Skeletal muscle tissue (tissue), 4 donors: ENCODE results near the gene AGPS. TPM values are rescaled to one million over a fixed set of nuclear protein-coding genes. Genes with fewer than 3 reads are reported as not detected.

Experiments used
- H3K27ac ChIP-seq: one replicate; pipeline ENCODE4 v1.7.0; 2013; ENCODE audit warnings: mild to moderate bottlenecking, low read depth, low read length, inconsistent platforms
- H3K27me3 ChIP-seq, 3 donors: one replicate each; pipeline ENCODE4 v1.7.0; 2013; ENCODE audit warnings: low read length in 3 of 3; ENCODE audit not compliant: control insufficient read depth in 3 of 3, insufficient read depth in 3 of 3
- H3K36me3 ChIP-seq, 3 donors: one replicate each; pipeline ENCODE4 v1.7.0; 2013; ENCODE audit warnings: low read length in 3 of 3; ENCODE audit not compliant: control insufficient read depth in 3 of 3, insufficient read depth in 3 of 3
- H3K4me1 ChIP-seq, 3 donors: one replicate each; pipeline ENCODE4 v1.7.0; 2013; ENCODE audit warnings: low read length in 3 of 3, mild to moderate bottlenecking in 3 of 3; ENCODE audit not compliant: control insufficient read depth in 3 of 3, insufficient read depth in 3 of 3
- H3K4me3 ChIP-seq, 3 donors: one replicate each; pipeline ENCODE4 v1.7.0; 2013; ENCODE audit warnings: low read length in 3 of 3
- H3K9ac ChIP-seq, 3 donors: one replicate each; pipeline ENCODE4 v1.7.0; 2013; ENCODE audit warnings: low read length in 3 of 3, mild to moderate bottlenecking in 3 of 3, moderate library complexity in 2 of 3, low read depth in 1 of 3
- H3K9me3 ChIP-seq, 3 donors: one replicate each; pipeline ENCODE4 v1.7.0; 2013; ENCODE audit warnings: low read length in 3 of 3; ENCODE audit not compliant: control insufficient read depth in 3 of 3
- total RNA-seq: library from RNA; depleted of rRNA; stranded (reverse); fragments of >200 nt; gene quantifications from one replicate; pipeline ENCODE4 v1.2.3, GENCODE V29; 2014
- donor health status: Osteomylitis.

The AGPS gene
- total RNA-seq, 1 donor from 2014 or later, result 29.7 TPM

DNA sequence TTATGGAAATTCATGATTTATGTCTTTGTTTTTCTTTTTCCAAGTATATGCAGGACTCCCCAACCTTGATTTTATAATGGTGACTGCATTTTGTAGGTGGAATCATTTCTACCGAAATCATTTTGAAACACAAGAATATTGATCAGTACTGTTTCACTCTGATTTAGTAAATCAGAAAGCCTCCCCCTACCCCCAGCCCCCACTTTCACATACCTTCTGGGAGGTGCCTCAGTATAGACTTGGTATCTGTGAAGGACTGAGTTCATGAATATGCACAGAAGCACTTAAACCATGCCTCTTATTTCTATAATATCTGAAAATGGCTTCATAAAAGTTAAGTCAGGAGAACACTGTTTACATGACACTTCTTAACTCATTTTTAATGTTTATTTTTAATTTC, 147.7 kb downstream of the AGPS start:
- no peak overlapping the region for H3K4me3 ChIP-seq
- no peaks in the 10 kb centered on the region for H3K27me3 ChIP-seq
- H3K36me3 ChIP-seq, result no peaks in the 10 kb centered on the region
- H3K27ac ChIP-seq, result no peak overlapping the region
- no peak overlapping the region for H3K9ac ChIP-seq
- H3K4me1 ChIP-seq, result peaks cover 0 to 3% (median 0%) of the 10 kb centered on the region in 3 donors
- H3K9me3 ChIP-seq, result no peaks in the 10 kb centered on the region

DNA sequence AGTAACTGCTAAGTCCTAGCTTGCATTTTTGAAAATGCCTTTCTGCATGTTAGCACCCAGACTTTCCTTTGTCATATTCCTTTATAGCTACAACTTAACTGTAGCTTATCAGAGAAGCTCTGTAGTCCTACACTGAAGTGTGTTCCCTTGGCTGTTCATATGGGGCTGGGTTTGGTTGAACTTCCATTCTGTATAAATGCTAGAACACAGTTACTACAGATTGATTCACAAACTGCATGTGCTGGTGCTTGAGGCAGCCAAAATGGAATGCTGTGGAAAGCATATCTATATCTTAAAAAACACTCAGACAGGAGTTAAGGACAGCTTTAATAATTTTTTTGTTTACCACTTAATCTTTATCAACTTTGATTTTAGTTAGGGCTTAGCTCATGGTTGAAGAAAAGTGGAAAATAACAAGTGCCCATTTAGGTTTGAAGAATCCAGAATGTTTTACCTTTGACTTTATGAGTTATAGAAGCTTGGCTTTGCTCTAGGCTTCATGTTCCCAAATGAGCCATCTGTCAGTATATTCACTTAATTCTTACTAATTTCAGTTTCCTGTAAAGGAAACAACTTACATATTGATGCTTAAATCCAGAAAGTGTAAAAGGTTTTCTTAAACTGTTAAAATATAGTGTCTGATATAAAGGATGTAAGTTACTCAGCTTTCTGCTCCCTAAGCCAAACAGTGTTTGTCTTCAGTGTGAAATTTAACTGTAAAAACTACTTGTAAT, 148.9 kb downstream of the AGPS start:
- Histone ChIP-seq H3K9ac (no peak overlapping the region), H3K36me3 (no peaks in the 10 kb centered on the region), H3K4me1 (peaks cover 0 to 3% (median 0%) of the 10 kb centered on the region in 3 donors), H3K27ac (no peak overlapping the region), H3K4me3 (no peak overlapping the region), H3K27me3 (no peaks in the 10 kb centered on the region), H3K9me3 (no peaks in the 10 kb centered on the region)

DNA sequence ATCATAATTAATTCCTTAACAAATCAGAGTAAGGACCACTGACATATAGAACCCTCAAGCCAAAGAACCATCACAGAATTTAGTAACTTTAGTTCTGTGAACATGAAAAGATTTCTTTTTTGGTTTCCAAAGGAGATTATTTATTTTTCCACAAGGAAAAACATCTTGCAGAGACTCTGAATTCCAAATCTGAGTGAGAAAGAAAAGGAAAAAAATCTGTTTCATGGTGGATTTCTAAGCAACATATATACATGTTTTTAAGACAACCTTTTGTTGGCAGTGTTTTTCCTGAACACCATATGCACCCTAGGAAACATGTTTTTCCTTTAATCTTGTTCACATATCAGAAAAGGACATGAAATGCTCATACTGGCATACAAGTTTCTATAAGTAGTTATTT, 149.8 kb downstream of the AGPS start:
- Histone ChIP-seq H3K36me3 (no peaks in the 10 kb centered on the region), H3K27ac (no peak overlapping the region)

DNA sequence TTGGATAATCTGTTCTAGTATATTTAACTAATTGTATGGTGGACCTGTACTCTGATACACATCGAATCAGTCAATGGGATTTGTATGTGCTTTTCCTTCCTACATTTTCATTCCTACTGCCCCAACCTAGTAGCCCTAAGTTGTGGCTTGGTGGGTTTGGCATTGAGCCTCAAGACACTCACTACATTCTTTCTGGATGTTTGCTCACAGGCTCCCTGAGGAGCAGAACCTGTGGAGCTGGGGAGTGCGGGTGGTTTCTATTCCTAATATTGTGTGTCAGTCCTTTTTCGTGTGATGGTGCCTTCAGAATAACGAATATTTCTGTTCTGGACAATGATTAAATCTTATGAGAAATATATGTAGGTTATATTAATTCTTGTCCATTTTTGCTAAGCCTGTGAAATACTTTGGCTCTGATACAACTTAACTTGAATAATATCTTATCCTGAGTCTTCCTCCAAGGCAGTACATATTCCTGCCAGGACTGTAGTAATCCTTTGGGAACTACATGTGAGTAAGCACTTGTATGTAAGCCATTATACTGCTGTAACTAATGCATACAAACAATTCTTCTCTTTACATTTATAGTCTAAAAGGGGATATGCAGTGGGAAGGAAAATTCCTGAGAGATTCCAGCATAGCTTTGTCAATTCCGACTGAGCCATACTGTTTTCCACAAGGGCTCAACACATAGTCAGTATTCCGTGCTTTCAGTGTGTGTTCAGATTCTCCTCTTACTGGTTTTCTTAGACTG, 150.6 kb downstream of the AGPS start:
- Histone ChIP-seq H3K4me3 (no peak overlapping the region), H3K27ac (no peak overlapping the region), H3K36me3 (no peaks in the 10 kb centered on the region), H3K9me3 (no peaks in the 10 kb centered on the region), H3K9ac (no peak overlapping the region), H3K27me3 (no peaks in the 10 kb centered on the region), H3K4me1 (peaks cover 0 to 3% (median 0%) of the 10 kb centered on the region in 3 donors)

More for the DNA sequence above, 149.8 kb downstream of the AGPS start:
- H3K4me3 ChIP-seq, result no peak overlapping the region
- peaks cover 0 to 3% (median 0%) of the 10 kb centered on the region in 3 donors for H3K4me1 ChIP-seq
- H3K27me3 ChIP-seq, result no peaks in the 10 kb centered on the region
- H3K9me3 ChIP-seq, result no peaks in the 10 kb centered on the region
- no peak overlapping the region for H3K9ac ChIP-seq

DNA sequence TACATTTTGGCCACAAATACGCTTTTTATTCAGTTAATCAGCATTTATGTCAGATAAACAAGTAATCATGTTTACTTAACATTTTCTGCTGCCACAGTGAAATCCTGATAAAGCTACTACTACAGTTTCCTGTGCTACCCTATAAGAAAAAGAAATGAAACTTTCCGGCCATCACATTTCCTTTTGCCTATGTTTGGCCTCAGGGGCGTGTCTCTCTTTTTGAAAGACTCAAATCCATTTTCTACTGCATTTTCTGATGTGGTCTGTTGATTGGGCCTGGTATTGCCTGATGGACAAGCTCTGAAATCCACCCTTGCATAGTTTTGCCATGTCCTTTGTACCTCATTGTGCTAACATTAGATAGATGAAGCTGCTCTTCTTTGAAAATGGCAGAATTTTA, 152.6 kb downstream of the AGPS start:
- Histone ChIP-seq H3K27me3 (no peaks in the 10 kb centered on the region), H3K36me3 (no peaks in the 10 kb centered on the region), H3K4me3 (no peak overlapping the region), H3K9ac (no peak overlapping the region), H3K27ac (no peak overlapping the region), H3K9me3 (no peaks in the 10 kb centered on the region), H3K4me1 (peaks cover 0 to 3% (median 0%) of the 10 kb centered on the region in 3 donors)

DNA sequence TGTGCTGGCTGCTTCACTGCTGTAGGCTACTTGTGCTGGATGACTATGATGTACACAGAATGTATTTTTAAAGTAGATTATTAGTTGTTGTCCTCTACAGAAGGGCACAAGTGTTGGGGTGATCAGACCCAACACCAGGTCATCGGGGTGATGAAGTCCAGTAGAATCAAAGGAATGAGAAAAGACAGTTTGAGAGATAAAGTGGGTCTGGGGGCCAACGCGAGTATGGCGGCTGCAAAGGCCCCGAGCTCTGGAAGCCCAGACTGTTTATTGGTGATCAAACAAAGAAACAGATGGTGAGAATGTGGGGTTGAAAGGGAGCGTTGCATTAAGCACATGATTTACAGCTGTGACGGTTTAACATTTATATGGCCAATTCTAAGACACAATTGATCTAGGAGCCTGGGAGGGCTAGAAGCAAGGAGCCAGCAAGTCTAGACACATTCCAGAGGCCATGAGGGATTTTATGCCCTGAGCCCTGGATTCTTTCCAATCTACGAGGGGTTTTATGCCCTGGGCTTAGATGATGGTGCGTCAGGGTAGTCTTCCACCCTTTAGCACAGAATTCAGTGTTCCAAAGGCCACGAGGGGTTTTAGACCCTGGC, 153.5 kb downstream of the AGPS start:
- Histone ChIP-seq H3K9me3 (no peaks in the 10 kb centered on the region), H3K36me3 (no peaks in the 10 kb centered on the region), H3K27me3 (no peaks in the 10 kb centered on the region), H3K9ac (no peak overlapping the region), H3K27ac (no peak overlapping the region), H3K4me3 (no peak overlapping the region), H3K4me1 (peaks cover 0 to 3% (median 0%) of the 10 kb centered on the region in 3 donors)

DNA sequence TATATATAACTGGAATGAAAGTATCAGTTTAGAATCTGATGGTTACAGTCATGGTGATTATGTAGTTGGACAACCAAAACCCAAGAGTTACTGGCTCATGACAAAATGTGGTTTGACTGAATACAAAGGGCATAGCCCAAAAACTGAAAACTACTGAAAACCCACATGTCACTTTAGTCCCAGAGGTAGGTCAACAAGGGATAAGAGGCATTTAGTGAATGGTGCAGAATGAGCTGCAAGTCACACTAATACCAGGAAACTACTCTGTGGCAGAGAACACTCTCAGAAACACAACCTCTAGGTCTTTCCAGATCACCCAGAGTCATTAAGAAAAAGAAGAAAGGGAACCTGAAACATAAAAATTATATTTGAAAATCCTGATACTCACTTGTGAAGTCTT, 154.5 kb downstream of the AGPS start:
- Histone ChIP-seq H3K9me3 (no peaks in the 10 kb centered on the region), H3K4me1 (peaks cover 4 to 6% (median 4%) of the 10 kb centered on the region in 3 donors), H3K27ac (no peak overlapping the region), H3K27me3 (no peaks in the 10 kb centered on the region), H3K9ac (no peak overlapping the region), H3K4me3 (no peak overlapping the region), H3K36me3 (no peaks in the 10 kb centered on the region)

DNA sequence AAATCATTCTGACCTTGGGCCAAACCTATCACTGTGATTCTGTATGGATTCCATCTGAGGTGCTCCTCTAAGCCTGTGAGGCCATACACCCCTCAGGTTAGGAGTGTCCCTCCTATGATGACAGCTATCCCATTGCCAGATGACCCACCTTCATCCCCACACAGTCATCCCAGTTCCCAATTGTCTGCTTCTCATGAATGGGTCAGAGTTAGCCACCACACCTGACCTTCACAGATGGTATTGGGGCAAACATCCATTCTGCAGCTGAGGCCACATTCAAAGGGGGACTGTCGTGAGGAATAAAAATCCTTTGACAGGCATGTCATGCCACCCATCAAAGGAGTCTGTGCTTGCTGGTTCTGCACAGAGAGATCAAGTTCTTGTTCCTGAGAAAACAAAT, 155.2 kb downstream of the AGPS start:
- Histone ChIP-seq H3K4me3 (no peak overlapping the region), H3K4me1 (peaks cover 5 to 8% (median 7%) of the 10 kb centered on the region in 3 donors), H3K36me3 (no peaks in the 10 kb centered on the region), H3K27ac (no peak overlapping the region), H3K9me3 (no peaks in the 10 kb centered on the region), H3K27me3 (no peaks in the 10 kb centered on the region), H3K9ac (no peak overlapping the region)

DNA sequence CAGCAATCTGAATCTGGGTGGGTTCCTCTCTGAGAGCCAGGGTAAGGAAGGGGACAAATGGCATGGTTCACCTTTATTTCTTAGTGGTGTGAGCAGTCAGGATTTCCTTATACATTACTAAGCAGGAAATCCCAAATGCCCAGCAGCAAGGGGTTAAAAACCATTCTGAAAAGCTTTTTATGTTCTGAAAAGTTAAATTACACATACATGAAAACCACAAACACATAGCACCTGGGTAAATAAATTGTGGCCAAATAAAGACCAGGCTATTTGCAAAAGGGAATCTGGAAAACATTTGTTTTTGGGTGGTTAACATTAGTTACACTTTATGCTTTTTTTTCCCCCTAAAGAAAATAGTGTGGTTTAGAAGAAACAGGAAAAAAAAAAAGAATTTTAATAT, 156.1 kb downstream of the AGPS start:
- Histone ChIP-seq H3K27me3 (no peaks in the 10 kb centered on the region), H3K27ac (no peak overlapping the region), H3K4me1 (peaks cover 5 to 13% (median 8%) of the 10 kb centered on the region in 3 donors), H3K4me3 (no peak overlapping the region), H3K36me3 (no peaks in the 10 kb centered on the region), H3K9ac (no peak overlapping the region), H3K9me3 (no peaks in the 10 kb centered on the region)

DNA sequence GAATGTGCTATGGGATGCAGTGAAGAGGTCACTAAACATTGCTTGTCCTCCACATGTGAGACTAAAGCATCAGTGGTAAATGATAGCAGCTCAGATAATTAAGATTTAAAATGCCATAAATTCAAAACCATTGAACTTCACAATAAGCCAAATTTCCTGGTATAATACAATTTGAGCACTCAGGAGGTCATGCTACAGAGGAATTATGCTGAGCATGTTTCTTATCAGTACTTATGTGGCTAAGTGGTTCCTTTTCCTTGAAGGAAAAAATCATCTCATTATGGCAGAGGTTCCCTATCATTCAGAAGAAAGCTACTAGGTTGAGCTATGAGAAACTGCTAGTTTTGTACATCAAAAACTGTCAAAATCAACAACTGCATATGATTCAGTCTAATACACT, 156.6 kb downstream of the AGPS start:
- Histone ChIP-seq H3K4me3 (no peak overlapping the region), H3K9me3 (no peaks in the 10 kb centered on the region), H3K27me3 (no peaks in the 10 kb centered on the region), H3K9ac (no peak overlapping the region), H3K27ac (no peak overlapping the region), H3K4me1 (peaks cover 5 to 13% (median 8%) of the 10 kb centered on the region in 3 donors), H3K36me3 (no peaks in the 10 kb centered on the region)
